WI38 (cell line): ENCODE measurements around the gene TRPC1.

Experiments used
- H3K4me3 ChIP-seq: 2 replicates; pipeline ENCODE4 v1.5.1; 2011; ENCODE audit warnings: low read depth, mild to moderate bottlenecking, control low read depth, low read length
- CTCF ChIP-seq: IDR thresholded peaks from 2 replicates; pipeline ENCODE4 v1.5.1; 2012; ENCODE audit warnings: low read depth, mild to moderate bottlenecking, control low read depth, low read length

TRPC1 gene

DNA sequence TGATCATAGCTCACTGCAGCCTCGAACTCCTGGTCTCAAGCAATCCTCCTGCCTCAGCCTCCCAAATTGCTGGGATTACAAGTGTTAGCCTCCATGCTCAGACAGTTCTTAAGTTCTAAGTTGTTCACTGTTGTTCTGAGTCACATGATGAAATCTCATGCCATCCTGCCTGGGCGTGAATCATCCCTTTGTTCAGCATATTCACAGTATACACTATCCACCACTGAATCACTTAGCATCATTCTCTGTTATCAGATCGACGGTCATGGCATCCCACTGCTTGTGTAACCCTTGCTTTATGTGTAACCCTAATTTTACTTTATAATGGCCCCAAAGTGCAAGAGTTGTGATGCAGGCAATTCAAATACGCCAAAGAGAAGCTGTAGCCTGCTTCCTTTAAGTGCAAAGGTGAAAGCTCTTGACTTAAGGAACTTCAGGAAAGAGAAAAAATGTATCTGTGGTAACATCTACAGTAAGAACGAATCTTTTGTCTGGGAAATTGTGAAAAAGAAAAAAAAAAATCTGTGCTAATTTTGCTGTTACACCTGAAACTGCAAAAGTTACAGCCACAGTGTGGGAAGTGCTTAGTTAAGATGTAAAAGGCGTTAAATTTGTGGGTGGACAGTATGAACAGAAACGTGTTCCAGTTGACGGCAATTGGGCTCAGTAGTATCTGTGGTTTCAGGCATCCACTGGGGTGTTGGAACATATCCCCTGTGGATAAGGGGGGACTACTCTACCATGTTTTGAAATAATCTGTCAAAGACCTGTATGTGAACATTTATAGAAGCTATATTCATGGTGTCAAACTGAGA is 84.5 kb downstream of the TRPC1 start:
- H3K4me3 ChIP-seq: no peak overlapping the region
- no peak for TF ChIP-seq CTCF

GRCh38 chr3:142809259-142809658 is 85.4 kb downstream of the TRPC1 start:
- TF ChIP-seq CTCF: no peak
- H3K4me3 ChIP-seq: no peak overlapping the region

GRCh38 chr3:142815803-142816202 is 92.0 kb downstream of the TRPC1 start:
- no peak overlapping the region for H3K4me3 ChIP-seq
- TF ChIP-seq CTCF: no peak

DNA sequence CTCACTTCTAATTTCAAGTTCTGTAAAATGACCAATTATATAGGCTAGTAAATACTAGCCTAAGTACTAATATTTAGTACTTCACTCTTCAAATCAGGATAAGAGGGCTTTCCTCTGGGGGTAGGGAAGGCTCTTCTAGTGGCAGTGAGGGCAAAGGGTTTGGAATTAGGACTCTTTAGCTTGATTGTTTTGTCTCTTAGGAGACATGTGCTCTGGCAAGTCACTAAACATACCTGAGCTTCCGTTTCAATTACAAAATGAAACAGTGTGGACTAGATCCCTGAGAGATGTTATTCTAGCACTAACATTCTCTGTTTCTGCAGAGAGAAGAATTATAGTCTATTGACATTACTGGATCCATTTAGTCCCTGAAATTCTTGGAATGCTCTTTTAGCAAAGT is 93.5 kb downstream of the TRPC1 start:
- no peak overlapping the region for H3K4me3 ChIP-seq
- TF ChIP-seq CTCF: no peak

- no peak for TF ChIP-seq CTCF
- no peak overlapping the region for H3K4me3 ChIP-seq
Measured at GRCh38 chr3:142817897-142818296, 94.1 kb downstream of the TRPC1 start.

DNA sequence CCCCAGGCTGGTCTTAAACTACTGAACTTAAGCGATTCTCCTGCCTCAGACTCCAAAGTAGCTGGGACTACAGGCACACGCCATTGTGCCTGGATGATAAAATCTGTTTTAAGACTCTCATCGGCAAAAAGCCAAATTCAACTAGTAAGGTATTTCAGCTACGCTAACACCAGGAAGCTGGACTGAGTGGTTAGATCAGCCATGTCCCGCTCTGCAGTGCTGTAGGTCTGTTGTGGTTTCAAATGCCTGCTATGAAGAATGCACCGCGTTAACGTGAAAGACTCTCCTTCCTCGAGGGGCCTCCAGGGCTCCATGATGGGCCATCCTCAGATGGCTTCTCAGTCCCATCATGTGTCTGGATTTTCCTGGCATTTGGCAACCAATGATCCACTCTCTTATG is 94.8 kb downstream of the TRPC1 start:
- no peak for TF ChIP-seq CTCF
- H3K4me3 ChIP-seq: no peak overlapping the region

DNA sequence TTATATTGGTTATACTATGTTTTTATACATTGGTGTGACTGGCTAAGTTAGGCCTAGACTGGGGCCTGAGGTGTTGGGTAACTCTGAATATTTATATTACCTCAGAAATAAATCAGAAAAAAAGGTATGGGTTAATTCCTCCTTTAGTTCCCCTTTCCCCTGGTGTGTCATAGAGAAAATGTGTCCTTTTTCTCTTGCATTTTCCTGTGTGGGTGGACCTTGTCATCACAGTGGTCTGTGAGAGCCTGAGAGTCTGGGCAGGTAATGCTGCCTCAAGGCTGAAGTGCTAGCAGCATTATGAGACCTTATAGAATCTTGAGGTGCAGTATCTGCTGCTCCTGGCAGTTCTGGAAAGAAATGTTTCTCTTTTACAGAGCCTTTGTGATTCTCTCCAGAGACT is 95.3 kb downstream of the TRPC1 start:
- TF ChIP-seq CTCF: no peak
- no peak overlapping the region for H3K4me3 ChIP-seq
